ENCODE data around the gene TFR2.

DNA sequence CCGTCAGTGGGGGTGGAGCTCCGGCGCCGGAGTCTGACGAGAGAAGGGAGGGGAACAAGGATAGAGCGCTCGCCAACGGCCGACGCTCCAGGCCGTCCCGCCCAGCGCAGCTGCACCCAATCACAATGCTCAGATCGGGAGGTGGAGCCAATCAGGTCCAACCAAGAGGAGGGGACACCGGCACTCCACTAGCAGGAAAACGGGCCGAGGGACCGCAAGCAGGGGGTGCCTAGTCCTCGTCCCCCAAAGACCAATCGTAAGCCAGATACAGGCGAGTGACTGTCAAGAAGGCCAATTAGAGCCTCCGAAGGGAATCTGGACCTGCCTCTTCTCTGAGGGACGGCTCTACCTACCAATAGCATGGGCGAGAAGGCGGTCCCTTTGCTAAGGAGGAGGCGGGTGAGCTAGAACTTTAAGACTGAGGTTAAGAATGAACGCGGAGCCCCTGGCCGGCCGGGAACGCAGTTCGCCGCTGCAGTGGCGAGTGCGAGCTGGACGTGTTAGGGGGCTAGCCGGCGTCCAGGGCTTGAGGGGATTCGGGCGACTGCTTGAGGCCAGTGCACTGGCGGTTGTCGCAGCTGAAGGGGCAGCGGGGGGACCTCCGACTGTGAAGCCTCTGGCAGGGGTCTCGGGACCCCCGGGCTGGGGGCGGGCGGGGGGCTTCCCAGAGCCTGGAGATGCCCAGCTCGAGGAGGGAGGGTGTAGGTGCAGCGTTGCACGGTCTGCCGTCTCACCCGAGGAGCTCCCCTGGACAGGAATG is 54.9 kb downstream of the TFR2 start, which contains the start of gene FBXO24:
- TF ChIP-seq, protein P1, sequence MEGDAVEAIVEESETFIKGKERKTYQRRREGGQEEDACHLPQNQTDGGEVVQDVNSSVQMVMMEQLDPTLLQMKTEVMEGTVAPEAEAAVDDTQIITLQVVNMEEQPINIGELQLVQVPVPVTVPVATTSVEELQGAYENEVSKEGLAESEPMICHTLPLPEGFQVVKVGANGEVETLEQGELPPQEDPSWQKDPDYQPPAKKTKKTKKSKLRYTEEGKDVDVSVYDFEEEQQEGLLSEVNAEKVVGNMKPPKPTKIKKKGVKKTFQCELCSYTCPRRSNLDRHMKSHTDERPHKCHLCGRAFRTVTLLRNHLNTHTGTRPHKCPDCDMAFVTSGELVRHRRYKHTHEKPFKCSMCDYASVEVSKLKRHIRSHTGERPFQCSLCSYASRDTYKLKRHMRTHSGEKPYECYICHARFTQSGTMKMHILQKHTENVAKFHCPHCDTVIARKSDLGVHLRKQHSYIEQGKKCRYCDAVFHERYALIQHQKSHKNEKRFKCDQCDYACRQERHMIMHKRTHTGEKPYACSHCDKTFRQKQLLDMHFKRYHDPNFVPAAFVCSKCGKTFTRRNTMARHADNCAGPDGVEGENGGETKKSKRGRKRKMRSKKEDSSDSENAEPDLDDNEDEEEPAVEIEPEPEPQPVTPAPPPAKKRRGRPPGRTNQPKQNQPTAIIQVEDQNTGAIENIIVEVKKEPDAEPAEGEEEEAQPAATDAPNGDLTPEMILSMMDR (IDR thresholded peaks at IDR 0.05), result no peak
- peak in 1 of 3 donors; percentile 44 for TF ChIP-seq POLR2AphosphoS5 (IDR thresholded peaks at IDR 0.05)
- TF ChIP-seq POLR2A (IDR thresholded peaks at IDR 0.05), result no peak
